Loucy (cell line): ENCODE results near the gene PPDPF.

ENCODE experiments used
- EZH2phosphoT487 ChIP-seq: fragments of 200-600 bp; IDR thresholded peaks from 2 replicates; pipeline ENCODE4 v1.6.1; 2018; ENCODE audit warnings: antibody characterized with exemption, mild to moderate bottlenecking, moderate library complexity, borderline replicate concordance
- TF ChIP-seq, protein P1 (sequence below): fragments of 200-600 bp; sonication (generic); conservative IDR thresholded peaks from 2 replicates; pipeline ENCODE4 v1.5.1; 2014; ENCODE audit warnings: mild to moderate bottlenecking, antibody characterized with exemption, low read length

DNA sequence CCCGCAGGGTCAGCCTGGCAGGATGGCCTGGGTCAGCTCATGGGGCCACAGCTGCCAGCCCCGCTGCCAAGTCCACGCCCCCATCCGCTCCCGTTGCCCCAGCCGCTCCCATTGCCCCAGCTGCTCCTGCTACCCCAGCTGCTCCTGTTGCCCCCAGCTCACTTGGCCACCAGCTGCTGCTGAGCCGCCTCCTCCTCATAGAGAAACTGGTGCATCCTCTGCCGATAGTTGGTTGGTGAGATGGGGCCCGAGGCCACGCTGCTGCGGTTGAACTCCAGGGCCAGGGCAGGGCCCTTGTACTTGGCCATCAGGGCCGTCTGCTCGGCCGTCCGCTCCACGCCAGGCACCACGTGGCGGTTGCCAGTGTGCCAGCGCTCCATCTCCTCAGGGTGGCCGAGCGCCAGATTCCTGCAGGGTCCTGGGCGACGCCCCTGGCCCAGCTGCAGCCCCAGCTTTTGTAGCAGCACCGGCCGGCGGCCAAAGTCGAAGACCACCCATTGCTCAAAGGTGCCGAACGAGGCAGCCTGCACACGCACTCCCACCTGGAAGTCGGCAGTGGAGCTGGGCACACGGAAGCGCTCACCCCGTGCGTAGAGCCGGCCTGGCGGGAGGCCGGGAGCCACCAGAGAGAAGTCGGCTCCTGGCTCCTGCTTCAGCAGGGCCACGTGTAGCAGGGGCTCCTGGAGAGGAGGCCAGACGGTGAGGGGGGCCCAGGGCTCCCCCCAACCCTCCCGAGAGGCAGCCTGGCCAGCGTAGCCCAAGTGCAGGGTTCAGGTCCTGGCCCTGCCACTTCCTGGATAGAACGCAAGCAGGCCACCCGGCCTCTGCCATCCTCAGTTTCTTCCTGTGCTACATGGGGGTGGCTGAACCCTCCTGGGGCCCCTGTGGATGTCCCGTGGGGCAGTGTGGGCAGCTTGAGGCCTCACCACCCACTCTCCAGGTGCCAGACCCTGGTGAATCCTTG is 48.7 kb downstream of the PPDPF start:
- TF ChIP-seq, protein P1, sequence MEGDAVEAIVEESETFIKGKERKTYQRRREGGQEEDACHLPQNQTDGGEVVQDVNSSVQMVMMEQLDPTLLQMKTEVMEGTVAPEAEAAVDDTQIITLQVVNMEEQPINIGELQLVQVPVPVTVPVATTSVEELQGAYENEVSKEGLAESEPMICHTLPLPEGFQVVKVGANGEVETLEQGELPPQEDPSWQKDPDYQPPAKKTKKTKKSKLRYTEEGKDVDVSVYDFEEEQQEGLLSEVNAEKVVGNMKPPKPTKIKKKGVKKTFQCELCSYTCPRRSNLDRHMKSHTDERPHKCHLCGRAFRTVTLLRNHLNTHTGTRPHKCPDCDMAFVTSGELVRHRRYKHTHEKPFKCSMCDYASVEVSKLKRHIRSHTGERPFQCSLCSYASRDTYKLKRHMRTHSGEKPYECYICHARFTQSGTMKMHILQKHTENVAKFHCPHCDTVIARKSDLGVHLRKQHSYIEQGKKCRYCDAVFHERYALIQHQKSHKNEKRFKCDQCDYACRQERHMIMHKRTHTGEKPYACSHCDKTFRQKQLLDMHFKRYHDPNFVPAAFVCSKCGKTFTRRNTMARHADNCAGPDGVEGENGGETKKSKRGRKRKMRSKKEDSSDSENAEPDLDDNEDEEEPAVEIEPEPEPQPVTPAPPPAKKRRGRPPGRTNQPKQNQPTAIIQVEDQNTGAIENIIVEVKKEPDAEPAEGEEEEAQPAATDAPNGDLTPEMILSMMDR, result no peak
- TF ChIP-seq EZH2phosphoT487, result no peak
